T-helper 2 cell treated with Interferon-gamma antibody and Interleukin-4, amounts not matched to agents 5 μg/mL and 100 μg/mL, for 36 hours (primary cell): ENCODE measurements around the gene PKN3.

Source experiments
- DNase-seq: peaks from one replicate; pipeline ENCODE4 v3.0.0; 2021; ENCODE audit warnings: low spot score
- H3K27ac Mint-ChIP-seq: one replicate; pipeline ENCODE4 v1.8.0; 2021; ENCODE audit warnings: mild to moderate bottlenecking, mixed read lengths
- H3K27me3 Mint-ChIP-seq: one replicate; pipeline ENCODE4 v1.8.0; 2021; ENCODE audit warnings: low read depth, mixed read lengths
- H3K36me3 Mint-ChIP-seq: one replicate; pipeline ENCODE4 v1.8.0; 2021; ENCODE audit warnings: low read depth, mixed read lengths
- H3K4me1 Mint-ChIP-seq: one replicate; pipeline ENCODE4 v1.8.0; 2021; ENCODE audit warnings: low read depth, mixed read lengths
- H3K4me3 Mint-ChIP-seq: one replicate; pipeline ENCODE4 v1.8.0; 2022; ENCODE audit warnings: mild to moderate bottlenecking, moderate library complexity, mixed read lengths
- H3K9me3 Mint-ChIP-seq: one replicate; pipeline ENCODE4 v1.8.0; 2021; ENCODE audit warnings: mixed read lengths

The PKN3 gene

DNA sequence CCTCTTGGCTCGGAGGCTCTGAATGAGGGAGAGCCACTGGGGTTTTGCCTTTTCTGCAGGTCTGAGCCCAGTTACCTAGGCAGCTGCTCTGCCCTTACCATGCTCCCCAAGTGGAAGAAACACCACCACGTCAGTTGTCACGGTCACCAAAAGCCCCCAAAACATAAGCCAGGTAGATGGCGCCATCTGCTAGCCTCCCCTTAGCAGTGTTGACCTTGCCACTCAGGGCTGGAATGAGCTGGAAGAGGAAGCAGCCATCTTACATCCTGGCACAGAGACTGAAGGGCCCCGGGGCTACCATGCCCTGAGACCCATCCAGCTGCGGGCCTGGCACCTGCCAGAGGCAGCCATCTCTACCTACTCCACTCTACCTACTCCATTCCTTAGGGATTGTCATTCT is 62.1 kb downstream of the PKN3 start:
- no peak overlapping the region for H3K4me3 Mint-ChIP-seq
- no peaks in the 10 kb centered on the region for H3K4me1 Mint-ChIP-seq
- no peak overlapping the region for H3K27ac Mint-ChIP-seq
- no peaks in the 10 kb centered on the region for H3K27me3 Mint-ChIP-seq
- DNase-seq, result no peak
- H3K36me3 Mint-ChIP-seq, result peaks cover 1% of the 10 kb centered on the region
- H3K9me3 Mint-ChIP-seq, result no peaks in the 10 kb centered on the region

DNA sequence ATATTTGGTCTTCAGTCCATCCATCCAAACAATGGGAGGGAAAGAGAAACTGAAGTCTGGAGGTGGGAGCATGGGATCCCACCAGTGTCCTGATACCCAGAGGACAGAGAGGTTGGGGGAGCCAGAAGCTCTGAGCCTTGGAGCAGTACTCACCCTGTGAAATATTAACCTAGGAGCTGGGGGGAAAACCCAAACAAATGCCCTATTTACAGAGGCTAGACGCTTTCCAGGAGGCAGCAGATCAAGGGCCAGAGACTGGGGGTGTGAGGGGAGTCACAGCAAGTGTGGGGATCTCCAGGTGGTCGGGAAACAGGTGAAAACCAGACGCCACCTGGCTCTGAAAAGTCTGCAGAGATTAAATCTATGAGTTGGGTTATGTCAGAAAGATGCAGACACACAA is 63.2 kb downstream of the PKN3 start:
- no peaks in the 10 kb centered on the region for H3K27me3 Mint-ChIP-seq
- H3K27ac Mint-ChIP-seq, result no peak overlapping the region
- no peak for DNase-seq
- H3K9me3 Mint-ChIP-seq, result no peaks in the 10 kb centered on the region
- H3K4me1 Mint-ChIP-seq, result peaks cover 6% of the 10 kb centered on the region
- H3K4me3 Mint-ChIP-seq, result no peak overlapping the region
- peaks cover 1% of the 10 kb centered on the region for H3K36me3 Mint-ChIP-seq

DNA sequence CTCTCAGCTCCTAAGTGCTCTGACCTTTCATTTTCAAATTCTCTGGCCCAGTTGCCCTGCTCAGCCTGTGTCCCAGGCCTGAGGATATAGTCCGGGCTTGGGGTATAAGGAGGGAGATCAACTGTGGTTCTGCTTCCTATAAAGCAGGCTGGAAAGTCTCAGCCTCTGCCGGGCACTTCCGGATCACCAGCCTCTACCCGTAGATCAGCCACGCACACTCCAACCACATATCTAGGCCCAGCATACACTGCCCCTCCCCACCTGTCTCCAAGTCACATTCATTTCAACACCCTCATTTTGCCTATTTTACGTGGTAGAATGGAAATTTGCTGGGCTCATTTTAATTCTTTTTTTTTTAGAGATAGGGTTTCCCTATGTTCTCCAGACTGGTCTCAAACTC is 66.3 kb downstream of the PKN3 start:
- peaks cover 14% of the 10 kb centered on the region for H3K4me1 Mint-ChIP-seq
- no peaks in the 10 kb centered on the region for H3K27me3 Mint-ChIP-seq
- H3K27ac Mint-ChIP-seq, result no peak overlapping the region
- no peak overlapping the region for H3K4me3 Mint-ChIP-seq
- DNase-seq, result no peak
- peaks cover 1% of the 10 kb centered on the region for H3K36me3 Mint-ChIP-seq
- no peaks in the 10 kb centered on the region for H3K9me3 Mint-ChIP-seq
